Epithelial cell of esophagus (primary cell): ENCODE data around the gene SLC35E3.
"Not testable (repeated sequence)": the region's sequence is repeated elsewhere in the genome, so short reads cannot be mapped to it uniquely, and the experiment has no call there.

Experiments
- DNase-seq: peaks from one replicate; pipeline ENCODE4 v3.0.0; 2010; ENCODE audit warnings: low read depth
- H3K4me3 ChIP-seq: 2 replicates; pipeline ENCODE4 v1.5.1; 2011; ENCODE audit warnings: mild to moderate bottlenecking, low read length, control low read depth
- CTCF ChIP-seq: IDR thresholded peaks from 2 replicates; pipeline ENCODE4 v1.5.1; 2011; ENCODE audit warnings: low read depth, mild to moderate bottlenecking, low read length, control low read depth, inconsistent platforms; ENCODE audit not compliant: insufficient read depth; ENCODE audit errors: missing control alignments

Gene SLC35E3

DNA sequence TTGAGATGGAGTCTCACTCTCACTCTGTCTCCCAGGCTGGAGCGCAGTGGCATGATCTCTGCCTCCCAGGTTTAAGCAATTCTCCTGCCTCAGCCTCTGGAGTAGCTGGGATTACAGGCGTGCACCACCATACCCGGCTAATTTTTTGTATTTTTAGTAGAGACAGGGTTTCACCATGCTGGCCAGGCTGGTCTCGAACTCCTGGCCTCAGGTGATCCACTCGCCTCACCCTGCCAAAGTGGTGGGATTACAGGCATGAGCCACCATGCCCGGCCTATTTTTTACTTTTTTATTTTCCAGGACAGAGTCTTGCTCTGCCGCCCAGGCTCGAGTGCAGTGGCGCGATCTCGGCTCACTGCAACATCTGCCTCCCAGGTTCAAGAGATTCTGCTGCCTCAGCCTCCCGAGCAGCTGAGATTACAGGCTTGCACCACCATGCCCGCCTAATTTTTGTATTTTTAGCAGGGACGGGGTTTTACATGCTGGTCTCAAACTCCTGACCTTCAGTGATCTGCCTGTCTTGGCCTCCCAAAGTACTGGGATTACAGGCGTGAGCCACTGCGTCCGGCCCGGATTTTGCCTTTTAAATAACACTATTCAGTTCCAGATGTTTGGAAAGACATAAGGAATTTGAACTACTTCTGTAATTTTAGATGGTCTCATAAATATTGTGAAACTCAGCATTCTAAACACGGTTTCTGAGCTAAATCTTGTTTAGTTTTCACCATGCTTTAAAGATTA lies 57.1 kb downstream of the SLC35E3 start:
- H3K4me3 ChIP-seq, DNase-seq: not testable (repeated sequence)

GRCh38 chr12:68803948-68804656 lies 58.1 kb downstream of the SLC35E3 start:
- no peak for TF ChIP-seq CTCF
- no peak for DNase-seq

DNA sequence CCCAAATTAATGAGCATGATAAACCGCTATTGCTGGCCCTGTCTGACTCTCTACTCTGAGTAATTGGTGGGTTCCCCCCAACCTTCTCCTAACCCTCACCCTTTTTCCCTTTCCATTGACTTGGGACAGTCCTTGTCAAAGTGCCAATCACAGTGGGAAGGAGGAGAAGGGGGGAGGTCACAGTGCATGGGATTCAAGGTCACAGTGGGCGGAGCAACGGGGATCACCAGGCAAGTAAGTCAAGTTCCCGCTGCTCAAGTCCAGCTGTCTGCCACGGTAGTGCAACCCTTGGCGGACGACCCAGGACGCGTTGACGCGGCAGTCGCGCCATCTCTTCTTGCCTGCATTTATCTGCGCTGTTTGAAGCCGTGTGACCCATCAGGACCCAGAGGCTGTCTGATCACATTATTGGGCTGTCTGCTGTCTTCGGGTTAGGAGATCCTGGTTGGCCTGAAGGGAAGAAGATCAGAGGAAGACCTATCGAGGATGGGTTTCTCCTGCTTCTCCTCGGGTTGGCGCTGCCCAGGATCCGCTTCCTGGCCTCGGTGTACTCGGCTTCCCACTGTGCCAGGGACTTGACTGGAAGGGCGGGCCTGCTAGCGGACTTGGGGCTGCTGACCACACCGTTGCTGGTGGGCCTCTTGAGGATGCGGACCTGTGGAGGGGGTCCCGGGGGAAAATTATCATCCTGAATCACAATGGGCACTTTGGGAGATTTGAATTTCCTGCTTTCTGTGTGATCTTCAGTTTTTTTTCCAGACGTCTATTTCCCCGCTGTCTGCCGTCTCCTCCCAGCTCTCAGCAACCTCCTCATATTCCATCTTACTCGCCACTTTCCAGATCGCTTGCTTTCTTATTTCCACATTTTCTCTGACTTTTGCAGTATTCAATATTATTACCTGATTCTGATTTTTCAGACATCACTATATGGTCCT lies 58.9 kb downstream of the SLC35E3 start:
- TF ChIP-seq CTCF: no peak
- H3K4me3 ChIP-seq: no peak overlapping the region
- DNase-seq: no peak

More at GRCh38 chr12:68803948-68804656, 58.1 kb downstream of the SLC35E3 start:
- no peak overlapping the region for H3K4me3 ChIP-seq

GRCh38 chr12:68805592-68806120 lies 59.7 kb downstream of the SLC35E3 start:
- DNase-seq: peak; percentile 72
- TF ChIP-seq CTCF: no peak
- no peak overlapping the region for H3K4me3 ChIP-seq

DNA sequence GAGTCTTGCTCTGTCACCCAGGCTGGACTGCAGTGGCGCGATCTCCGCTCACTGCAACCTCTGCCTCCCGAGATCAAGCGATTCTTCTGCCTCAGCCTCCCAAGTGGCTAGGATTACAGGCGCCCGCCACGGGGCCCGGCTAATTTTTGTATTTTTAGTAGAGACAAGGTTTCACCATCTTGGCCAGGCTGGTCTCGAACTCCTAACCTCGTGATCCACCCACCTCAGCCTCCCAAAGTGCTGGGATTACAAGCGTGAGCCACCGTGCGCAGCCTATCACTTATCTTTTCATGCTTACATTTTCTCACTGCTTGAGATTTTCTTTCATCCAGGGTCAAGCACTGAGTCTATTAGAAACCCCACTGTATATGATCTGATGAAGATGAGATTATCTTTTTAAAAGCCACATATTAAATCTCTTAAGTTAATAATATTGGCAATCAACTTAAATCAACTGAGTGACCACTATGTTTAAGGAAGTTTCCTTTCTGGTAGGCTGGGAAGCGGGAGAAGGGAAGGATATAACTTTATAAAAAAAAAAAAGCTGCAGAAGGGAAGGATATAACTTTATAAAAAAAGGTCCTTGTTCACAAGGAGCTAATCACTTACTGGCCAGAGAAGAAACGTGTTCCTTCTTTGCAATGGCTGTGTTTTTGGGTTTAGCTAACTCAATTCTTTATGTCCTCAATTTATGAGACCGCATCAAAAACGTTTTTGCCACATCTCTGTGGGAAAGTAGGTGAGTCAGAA lies 60.7 kb downstream of the SLC35E3 start:
- TF ChIP-seq CTCF: no peak
- DNase-seq: no peak
- H3K4me3 ChIP-seq: no peak overlapping the region

GRCh38 chr12:68807274-68807575 lies 61.2 kb downstream of the SLC35E3 start:
- H3K4me3 ChIP-seq: peak overlapping the region; percentile 96
- not testable (repeated sequence) for DNase-seq

DNA sequence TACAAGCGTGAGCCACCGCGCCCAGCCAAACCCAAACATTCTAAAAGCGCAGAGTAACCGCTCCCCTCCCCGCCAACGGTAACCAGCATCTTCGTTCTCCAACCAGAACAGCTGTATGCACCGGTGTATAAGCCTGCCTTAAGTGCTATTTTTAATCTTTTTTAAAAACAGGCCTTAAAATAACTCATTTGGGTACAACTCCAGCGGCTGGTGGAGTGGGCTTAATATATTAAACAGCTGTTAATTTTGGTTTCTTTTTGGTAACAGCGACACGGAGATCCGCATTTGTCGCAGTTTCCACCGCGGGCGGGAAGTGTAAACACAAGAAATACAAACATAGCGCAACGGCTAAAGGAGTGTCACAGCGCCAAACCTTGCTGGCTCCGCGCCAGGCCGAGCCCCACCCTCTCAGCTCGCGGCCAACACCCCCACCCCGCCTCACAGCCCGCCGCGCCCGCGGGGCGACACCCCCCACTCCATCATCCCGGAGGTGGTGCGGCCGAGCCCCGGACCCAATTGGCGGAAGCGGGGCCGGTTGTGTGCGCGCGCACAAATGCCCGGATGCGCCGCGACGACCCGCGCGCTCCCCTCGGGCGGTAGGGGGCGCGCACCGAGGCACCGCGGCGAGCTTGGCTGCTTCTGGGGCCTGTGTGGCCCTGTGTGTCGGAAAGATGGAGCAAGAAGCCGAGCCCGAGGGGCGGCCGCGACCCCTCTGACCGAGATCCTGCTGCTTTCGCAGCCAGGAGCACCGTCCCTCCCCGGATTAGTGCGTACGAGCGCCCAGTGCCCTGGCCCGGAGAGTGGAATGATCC lies 61.8 kb downstream of the SLC35E3 start, which contains the start of gene MDM2:
Gene MDM2 (plus strand): TSS at position 602 of the 812 bp plus-strand sequence. CDS start 301 bp downstream, outside the sequence.
- H3K4me3 ChIP-seq: peak within 1 kb of the TSS; percentile 96
- peak; percentile 36 for TF ChIP-seq CTCF
- DNase-seq: peak; percentile 87
